ENCODE results near the gene SCRN2. TPM values are rescaled to one million over a fixed set of nuclear protein-coding genes. Genes with fewer than 3 reads are reported as not detected.

The SCRN2 gene
- total RNA-seq, 1 donor from 2014 or later = 37.8 TPM

DNA sequence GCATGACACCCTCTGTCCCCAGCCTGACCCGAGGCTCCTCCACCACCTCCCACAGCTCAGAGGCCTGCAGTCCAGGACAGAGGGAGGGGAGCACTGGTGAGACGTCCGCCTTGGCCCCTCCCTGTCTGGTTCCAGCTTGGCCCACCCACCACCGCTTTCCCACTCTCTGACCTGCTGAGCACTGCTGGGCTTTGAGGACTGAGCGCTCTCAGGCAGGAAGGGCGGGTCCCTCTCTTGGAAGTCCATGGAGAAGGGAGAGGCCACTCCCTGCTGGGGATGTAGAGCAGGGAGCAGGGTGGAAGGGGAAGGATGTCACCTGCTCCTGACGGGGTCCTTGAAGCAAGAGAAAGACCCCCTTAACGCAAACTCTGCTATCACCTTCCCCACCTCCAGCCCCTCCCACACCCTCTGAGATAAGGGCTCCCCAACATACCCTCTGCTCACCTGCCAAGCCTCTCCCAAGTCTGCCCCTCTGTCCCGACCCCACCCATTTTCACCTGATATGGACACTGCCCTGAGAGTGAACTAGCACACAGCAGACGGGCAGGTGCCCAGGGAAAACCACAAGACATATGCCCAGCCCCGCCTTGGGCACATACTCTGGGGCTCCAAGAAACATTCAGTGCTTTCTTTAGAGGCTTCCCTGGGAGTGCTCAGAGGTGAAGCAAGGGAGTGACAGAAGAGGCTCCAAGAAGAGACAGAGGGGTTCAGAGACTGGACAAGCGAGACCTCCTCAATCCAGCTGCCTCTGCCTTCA, 20.9 kb downstream of the SCRN2 start:
- Mint-ChIP-seq H3K4me1 (peaks cover 17% of the 10 kb centered on the region), H3K9me3 (no peaks in the 10 kb centered on the region), H3K27ac (ENCODE audit: unreplicated experiment) (no peak overlapping the region), H3K36me3 (ENCODE audit: low read depth) (no peaks in the 10 kb centered on the region), H3K27me3 (ENCODE audit: low read depth) (no peaks in the 10 kb centered on the region), H3K4me3 (peak overlapping the region; percentile 91)
- TF ChIP-seq, protein P1, sequence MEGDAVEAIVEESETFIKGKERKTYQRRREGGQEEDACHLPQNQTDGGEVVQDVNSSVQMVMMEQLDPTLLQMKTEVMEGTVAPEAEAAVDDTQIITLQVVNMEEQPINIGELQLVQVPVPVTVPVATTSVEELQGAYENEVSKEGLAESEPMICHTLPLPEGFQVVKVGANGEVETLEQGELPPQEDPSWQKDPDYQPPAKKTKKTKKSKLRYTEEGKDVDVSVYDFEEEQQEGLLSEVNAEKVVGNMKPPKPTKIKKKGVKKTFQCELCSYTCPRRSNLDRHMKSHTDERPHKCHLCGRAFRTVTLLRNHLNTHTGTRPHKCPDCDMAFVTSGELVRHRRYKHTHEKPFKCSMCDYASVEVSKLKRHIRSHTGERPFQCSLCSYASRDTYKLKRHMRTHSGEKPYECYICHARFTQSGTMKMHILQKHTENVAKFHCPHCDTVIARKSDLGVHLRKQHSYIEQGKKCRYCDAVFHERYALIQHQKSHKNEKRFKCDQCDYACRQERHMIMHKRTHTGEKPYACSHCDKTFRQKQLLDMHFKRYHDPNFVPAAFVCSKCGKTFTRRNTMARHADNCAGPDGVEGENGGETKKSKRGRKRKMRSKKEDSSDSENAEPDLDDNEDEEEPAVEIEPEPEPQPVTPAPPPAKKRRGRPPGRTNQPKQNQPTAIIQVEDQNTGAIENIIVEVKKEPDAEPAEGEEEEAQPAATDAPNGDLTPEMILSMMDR (conservative IDR thresholded peaks at IDR 0.05) = no peak
- DNase-seq (ENCODE audit: low read depth, low spot score) = no peak

DNA sequence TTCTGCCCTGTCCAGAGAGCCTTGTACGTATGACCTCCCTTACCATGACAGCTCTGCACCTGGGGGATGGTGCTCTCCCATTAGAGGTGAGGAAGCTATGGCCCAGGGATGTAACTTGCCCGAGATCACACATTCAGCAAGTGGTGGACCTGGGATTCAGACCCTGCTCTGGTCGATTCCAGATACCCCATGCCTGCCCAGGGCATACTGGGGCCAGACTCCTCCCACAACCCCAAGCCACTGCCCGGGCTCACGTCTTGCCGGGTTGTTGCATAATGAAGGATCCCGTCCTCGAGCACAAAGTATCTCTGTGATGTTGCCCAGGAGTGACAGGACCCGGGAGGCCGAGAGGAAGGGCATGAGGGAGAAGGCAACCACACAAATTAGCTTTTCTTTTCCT, 21.6 kb downstream of the SCRN2 start:
- Mint-ChIP-seq H3K36me3 (ENCODE audit: low read depth) (no peaks in the 10 kb centered on the region), H3K27me3 (ENCODE audit: low read depth) (no peaks in the 10 kb centered on the region), H3K27ac (ENCODE audit: unreplicated experiment) (no peak overlapping the region), H3K4me3 (peak overlapping the region; percentile 9), H3K4me1 (peaks cover 17% of the 10 kb centered on the region), H3K9me3 (no peaks in the 10 kb centered on the region)
- no peak for DNase-seq (ENCODE audit: low read depth, low spot score)
- TF ChIP-seq, protein P1 (conservative IDR thresholded peaks at IDR 0.05) = no peak

- TF ChIP-seq, protein P1 (conservative IDR thresholded peaks at IDR 0.05) = no peak
- H3K4me3 Mint-ChIP-seq = no peak overlapping the region
- H3K9me3 Mint-ChIP-seq = no peaks in the 10 kb centered on the region
- H3K27ac Mint-ChIP-seq (ENCODE audit: unreplicated experiment) = no peak overlapping the region
- no peak for DNase-seq (ENCODE audit: low read depth, low spot score)
- H3K4me1 Mint-ChIP-seq = peaks cover 17% of the 10 kb centered on the region
- no peaks in the 10 kb centered on the region for H3K27me3 Mint-ChIP-seq (ENCODE audit: low read depth)
- H3K36me3 Mint-ChIP-seq (ENCODE audit: low read depth) = no peaks in the 10 kb centered on the region
Measured at GRCh38 chr17:47818002-47818695, 22.9 kb downstream of the SCRN2 start.

GRCh38 chr17:47816947-47817346, 24.1 kb downstream of the SCRN2 start:
- TF ChIP-seq, protein P1 (conservative IDR thresholded peaks at IDR 0.05) = no peak
- H3K36me3 Mint-ChIP-seq (ENCODE audit: low read depth) = no peaks in the 10 kb centered on the region
- no peaks in the 10 kb centered on the region for H3K27me3 Mint-ChIP-seq (ENCODE audit: low read depth)

GRCh38 chr17:47816111-47816735, 24.9 kb downstream of the SCRN2 start:
- TF ChIP-seq, protein P1 (conservative IDR thresholded peaks at IDR 0.05) = no peak
- Mint-ChIP-seq H3K27ac (ENCODE audit: unreplicated experiment) (no peak overlapping the region), H3K27me3 (ENCODE audit: low read depth) (no peaks in the 10 kb centered on the region), H3K4me1 (peaks cover 6% of the 10 kb centered on the region), H3K36me3 (ENCODE audit: low read depth) (no peaks in the 10 kb centered on the region), H3K9me3 (no peaks in the 10 kb centered on the region), H3K4me3 (no peak overlapping the region)
- DNase-seq (ENCODE audit: low read depth, low spot score) = no peak

More at GRCh38 chr17:47816947-47817346, 24.1 kb downstream of the SCRN2 start:
- Mint-ChIP-seq H3K9me3 (no peaks in the 10 kb centered on the region), H3K4me1 (peaks cover 14% of the 10 kb centered on the region), H3K27ac (ENCODE audit: unreplicated experiment) (peak overlapping the region; percentile 43), H3K4me3 (no peak overlapping the region)
- DNase-seq (ENCODE audit: low read depth, low spot score) = no peak
